GM12878 (cell line): ENCODE measurements around the gene DIAPH3. TPM values are rescaled to one million over a fixed set of nuclear protein-coding genes. Genes with fewer than 3 reads are reported as not detected.

Experiments used
- ATAC-seq: fragments of 200-7000 bp; cut with Tn5 transposase; 3 replicates; pipeline ENCODE4 v1.9.1; 2020; ENCODE audit warnings: mild to moderate bottlenecking, moderate library complexity
- BruUV-seq: library from RNA; stranded (reverse); fragments of 400-500 nt; replicated peaks from 2 replicates; lab custom pipeline; 2021; lab: Mats Ljungman, UMichigan
- CTCF ChIA-PET: fragments of 300-600 bp; sonication (Branson Sonifier 250); formaldehyde crosslinking; extraction: SDS; loops from one replicate; lab custom pipeline; 2021; ENCODE audit warnings: inconsistent platforms; lab: Yijun Ruan, JAX
- POLR2A ChIA-PET: fragments of 350-600 bp; formaldehyde crosslinking; extraction: SDS; loops from one replicate; lab custom pipeline; 2021; ENCODE audit warnings: inconsistent platforms; lab: Charles Lee
- RAD21 ChIA-PET: fragments of 300-600 bp; sonication (Branson Sonifier 250); formaldehyde crosslinking; loops from one replicate; lab custom pipeline; 2023; ENCODE audit warnings: antibody characterized with exemption; ENCODE audit not compliant: unreplicated experiment; lab: Charles Lee
- SMC1A ChIA-PET: fragments of 300-600 bp; sonication (Branson Sonifier 250); formaldehyde crosslinking; loops from one replicate; lab custom pipeline; 2023; ENCODE audit not compliant: unreplicated experiment, uncharacterized antibody; lab: Charles Lee
- DNase-seq: peaks from one replicate; pipeline ENCODE4 v3.0.0-alpha.2; 2011; ENCODE audit warnings: low read depth, low spot score
- FAIRE-seq: peaks from 3 replicates; lab custom pipeline; 2011; peaks lifted over from hg19 to GRCh38; lab: Jason Lieb, UNC
- H2AFZ ChIP-seq: 2 replicates; pipeline ENCODE4 v1.6.0; 2011; ENCODE audit warnings: low read depth, low read length, control low read depth; ENCODE audit not compliant: control insufficient read depth
- H3K27ac ChIP-seq: 2 replicates; pipeline ENCODE4 v1.5.1; 2011; ENCODE audit warnings: control low read depth; ENCODE audit not compliant: control insufficient read depth, insufficient read depth
- H3K27me3 ChIP-seq, 2 experiments: replicated peaks in 1 of 2; 2 replicates each; pipeline versions ENCODE4 v1.6.0 to v1.6.1; 2011; ENCODE audit warnings: low read length in 1 of 2; ENCODE audit not compliant: control insufficient read depth in 2 of 2, insufficient read depth in 2 of 2
- H3K36me3 ChIP-seq, 2 experiments: 2 replicates each; pipeline ENCODE4 v1.5.1; 2011; ENCODE audit warnings: low read length in 1 of 2; ENCODE audit not compliant: control insufficient read depth in 2 of 2, insufficient read depth in 2 of 2
- H3K4me1 ChIP-seq: 2 replicates; pipeline ENCODE4 v1.6.1; 2011; ENCODE audit warnings: mild to moderate bottlenecking, low read length, moderate library complexity, mixed read lengths; ENCODE audit not compliant: control insufficient read depth, insufficient read depth
- H3K4me2 ChIP-seq: 2 replicates; pipeline ENCODE4 v1.6.0; 2011; ENCODE audit warnings: control low read depth; ENCODE audit not compliant: control insufficient read depth, insufficient read depth
- H3K4me3 ChIP-seq: fragments of 200-600 bp; sonication (generic); 2 replicates; pipeline ENCODE4 v1.5.1; 2016
- H3K79me2 ChIP-seq: 2 replicates; pipeline ENCODE4 v1.6.0; 2011; ENCODE audit warnings: low read length; ENCODE audit not compliant: control insufficient read depth, insufficient read depth
- H3K9ac ChIP-seq: 2 replicates; pipeline ENCODE4 v1.8.0; 2011; ENCODE audit warnings: low read length, control low read depth, mixed read lengths; ENCODE audit not compliant: control insufficient read depth, insufficient read depth
- H3K9me3 ChIP-seq: replicated peaks from 3 replicates; pipeline ENCODE4 v1.5.1; 2011; ENCODE audit warnings: mild to moderate bottlenecking, low read length; ENCODE audit not compliant: control insufficient read depth, insufficient read depth
- H4K20me1 ChIP-seq: 2 replicates; pipeline ENCODE4 v1.6.0; 2011; ENCODE audit not compliant: control insufficient read depth, insufficient read depth
- ASH2L ChIP-seq: fragments of 300-600, 200-600 bp; sonication (generic); IDR thresholded peaks from 2 replicates; pipeline ENCODE4 v1.6.1; 2017; ENCODE audit warnings: low read depth, mild to moderate bottlenecking, borderline replicate concordance
- BMI1 ChIP-seq: fragments of 450-650 bp; IDR thresholded peaks from 2 replicates; pipeline ENCODE4 v1.6.1; 2016; ENCODE audit warnings: mild to moderate bottlenecking, moderate library complexity, borderline replicate concordance
- FOXM1 ChIP-seq: IDR thresholded peaks from 2 replicates; pipeline ENCODE4 v1.6.1; 2012; ENCODE audit warnings: low read depth, mild to moderate bottlenecking, inconsistent platforms, low read length, moderate library complexity
- GABPA ChIP-seq: IDR thresholded peaks from 2 replicates; pipeline ENCODE4 v1.6.1; 2014; ENCODE audit warnings: antibody characterized with exemption, low read depth, mild to moderate bottlenecking, inconsistent platforms
- MEF2A ChIP-seq: IDR thresholded peaks from 2 replicates; pipeline ENCODE4 v1.6.1; 2011; ENCODE audit warnings: low read depth, mild to moderate bottlenecking, low read length, moderate library complexity; ENCODE audit not compliant: insufficient read depth
- MXI1 ChIP-seq: fragments of 150-350 bp; IDR thresholded peaks from 2 replicates; pipeline ENCODE4 v1.6.1; 2011; ENCODE audit warnings: low read depth, mild to moderate bottlenecking, inconsistent platforms, low read length, improper control_type of control experiment
- NFYA ChIP-seq: IDR thresholded peaks from 2 replicates; pipeline ENCODE4 v1.6.1; 2011; ENCODE audit warnings: low read depth, mild to moderate bottlenecking, low read length, improper control_type of control experiment, borderline replicate concordance
- RAD51 ChIP-seq: fragments of 450-650 bp; IDR thresholded peaks from 2 replicates; pipeline ENCODE4 v1.6.1; 2016; ENCODE audit warnings: moderate library complexity, mild to moderate bottlenecking, inconsistent platforms
- RELA ChIP-seq: fragments of 450-650 bp; IDR thresholded peaks from 2 replicates; pipeline ENCODE4 v1.8.0; 2014; ENCODE audit warnings: borderline replicate concordance; ENCODE audit not compliant: partially characterized antibody
- SMC3 ChIP-seq: IDR thresholded peaks from 2 replicates; pipeline ENCODE4 v1.6.1; 2011; ENCODE audit warnings: low read length, improper control_type of control experiment, borderline replicate concordance
- SREBF1 ChIP-seq: IDR thresholded peaks from 2 replicates; pipeline ENCODE4 v1.6.1; 2012; ENCODE audit warnings: mild to moderate bottlenecking, low read length
- SREBF2 ChIP-seq: IDR thresholded peaks from 2 replicates; pipeline ENCODE4 v1.6.1; 2012; ENCODE audit warnings: mild to moderate bottlenecking, low read length
- STAT1 ChIP-seq: fragments of 450-650 bp; conservative IDR thresholded peaks from 2 replicates; pipeline ENCODE4 v1.6.1; 2014; ENCODE audit warnings: antibody characterized with exemption, mild to moderate bottlenecking
- ZNF622 ChIP-seq: fragments of 450-650 bp; IDR thresholded peaks from 2 replicates; pipeline ENCODE4 v1.6.1; 2017; ENCODE audit warnings: mild to moderate bottlenecking, inconsistent platforms
- ZSCAN29 ChIP-seq: fragments of 450-650 bp; IDR thresholded peaks from 2 replicates; pipeline ENCODE4 v1.6.1; 2017; ENCODE audit warnings: mild to moderate bottlenecking, moderate library complexity
- ZZZ3 ChIP-seq: IDR thresholded peaks from 2 replicates; pipeline ENCODE4 v1.6.1; 2011; ENCODE audit warnings: low read depth; ENCODE audit not compliant: control insufficient read depth, insufficient read length
- WGBS: methylation state at CpG from one replicate; pipeline ENCODE4 v1.1.6; 2016; ENCODE audit warnings: low lambda C conversion rate; ENCODE audit not compliant: insufficient replicate concordance, insufficient coverage; ENCODE audit errors: missing lambda C conversion rate; 5-methylcytosine and 5-hydroxymethylcytosine counted together
- in situ Hi-C: fragments of 300-500 bp; cut with MboI; formaldehyde crosslinking; loops from 9 replicates; pipeline ENCODE4 v1.14.3; 2018; ENCODE audit warnings: mixed read lengths
- intact Hi-C: fragments of 100-400 bp; cut with micrococcal nuclease; formaldehyde crosslinking; loops from one replicate; pipeline ENCODE4 v1.14.2; 2022; ENCODE audit not compliant: unreplicated experiment
- polyA plus RNA-seq, 11 experiments: library from polyadenylated mRNA; depleted of rRNA in 4 of 11; unstranded in 6 of 11; stranded (reverse) in 5 of 11; fragments of >200 nt; fragmentation: Nextera tagmentation in 4 of 11; fragmentation: Illumina TruSeq in 1 of 11; extraction: Ambion mirVana in 4 of 11; extraction: Trizol in 1 of 11; gene quantifications; 1 replicate in 1 of 11; 2 replicates in 10 of 11; pipeline versions ENCODE4 v1.2.1 to v1.2.3, GENCODE V29; 2011 to 2016; ENCODE audit warnings: inconsistent platforms in 2 of 11, missing spikeins in 2 of 11, low read depth in 1 of 11
- total RNA-seq, 4 experiments: library from RNA; depleted of rRNA in 3 of 4; stranded (reverse); fragments of >200 nt in 3 of 4; fragmentation: Illumina TruSeq in 1 of 4; extraction: Trizol in 1 of 4; gene quantifications; 2 replicates each; pipeline versions ENCODE4 v1.2.1 to v1.2.3, GENCODE V29; 2013 to 2021
- TF ChIP-seq, protein P1 (sequence below): IDR thresholded peaks from 2 replicates; pipeline ENCODE4 v1.6.1; 2012; ENCODE audit warnings: low read depth, low read length, improper control_type of control experiment
- TF ChIP-seq, protein P2 (sequence below): IDR thresholded peaks from 2 replicates; pipeline ENCODE4 v1.6.1; 2011; ENCODE audit warnings: borderline replicate concordance, low read depth, mild to moderate bottlenecking, moderate library complexity, mixed read lengths, low read length; ENCODE audit not compliant: insufficient read depth; ENCODE audit errors: extremely low read length

The DIAPH3 gene
- total and polyA plus RNA-seq, 10 of the 15 experiments (the other 5 are each of a cell fraction or from before 2014, with no cell fraction given), result 10.1 to 25.2 (median 15.4) TPM

DNA sequence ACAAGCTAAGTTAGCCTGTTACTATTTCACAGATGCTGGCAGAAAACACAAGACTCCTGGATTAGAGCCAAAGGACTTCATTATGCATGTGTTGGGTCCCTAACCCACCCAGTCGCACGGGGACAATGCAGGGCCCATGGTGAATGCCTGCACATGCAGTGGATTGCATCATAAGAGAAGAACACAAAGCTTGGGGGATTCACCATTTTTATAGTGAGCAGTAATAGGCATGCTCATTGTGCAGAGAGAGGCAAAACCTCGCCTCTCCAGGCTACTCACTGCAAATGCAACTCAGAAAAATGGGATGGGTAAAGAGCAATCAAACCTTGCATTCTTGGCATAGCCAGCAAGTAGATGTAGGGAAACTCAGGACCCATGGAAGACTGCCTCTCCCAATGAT is 115.8 kb downstream of the DIAPH3 start:
- H3K4me2 ChIP-seq, result no peak overlapping the region
- no peak overlapping the region for H3K9ac ChIP-seq
- no peak for DNase-seq
- no peaks in the 10 kb centered on the region for H3K9me3 ChIP-seq
- no peaks in the 10 kb centered on the region for H3K27me3 ChIP-seq
- WGBS, result 96% methylated on average over 3 of the region's 3 CpGs
- SMC1A ChIA-PET, result no interaction called here
- H2AFZ ChIP-seq, result no peak overlapping the region
- no peaks in the 10 kb centered on the region for H4K20me1 ChIP-seq
- POLR2A ChIA-PET, result no interaction called here
- in situ Hi-C loops, result no loop called here
- FAIRE-seq, result no peak
- H3K4me3 ChIP-seq, result no peak overlapping the region
- no TSS peak for BruUV-seq
- no peaks in the 10 kb centered on the region for H3K79me2 ChIP-seq
- no peaks in the 10 kb centered on the region for H3K4me1 ChIP-seq
- TF ChIP-seq NFYA (no peak), RAD51 (no peak), MXI1 (no peak), SMC3 (no peak), ZZZ3 (no peak)
- RAD21 ChIA-PET, result no interaction called here
- intact Hi-C loops, result no loop called here
- CTCF ChIA-PET, result no interaction called here
- H3K27ac ChIP-seq, result no peak overlapping the region
- H3K36me3 ChIP-seq, result no peaks in the 10 kb centered on the region
- ATAC-seq, result no peak; the same call in 2 of the 3 replicates

DNA sequence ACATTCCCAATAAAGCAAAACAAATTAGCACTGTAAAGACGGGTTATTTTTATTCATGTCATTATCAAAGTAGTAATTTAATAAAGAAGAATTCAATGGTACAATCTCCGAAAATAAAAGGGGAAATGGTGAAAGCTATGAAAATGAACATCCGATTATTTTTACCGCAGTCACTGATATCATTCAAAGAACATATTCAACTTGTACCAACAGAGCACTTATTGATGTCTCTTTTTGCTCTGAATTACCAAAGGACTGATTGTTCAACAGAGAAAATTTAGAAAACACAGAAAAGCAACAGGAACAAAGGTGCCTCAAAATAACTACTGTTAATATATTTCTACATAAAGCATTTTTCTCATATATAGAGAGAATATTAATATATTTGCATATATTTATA is 119.4 kb downstream of the DIAPH3 start:
- CTCF ChIA-PET, result no interaction called here
- SMC1A ChIA-PET, result no interaction called here
- no peaks in the 10 kb centered on the region for H3K79me2 ChIP-seq
- H3K4me1 ChIP-seq, result no peaks in the 10 kb centered on the region
- in situ Hi-C loops, result no loop called here
- H4K20me1 ChIP-seq, result no peaks in the 10 kb centered on the region
- no peaks in the 10 kb centered on the region for H3K27me3 ChIP-seq
- no peak overlapping the region for H3K4me2 ChIP-seq
- no peak overlapping the region for H3K9ac ChIP-seq
- H3K36me3 ChIP-seq, result no peaks in the 10 kb centered on the region
- no TSS peak for BruUV-seq
- POLR2A ChIA-PET, result no interaction called here
- no peak overlapping the region for H3K4me3 ChIP-seq
- 97% methylated on average over 4 of the region's 4 CpGs for WGBS
- no peak overlapping the region for H3K27ac ChIP-seq
- DNase-seq, result no peak
- no peaks in the 10 kb centered on the region for H3K9me3 ChIP-seq
- H2AFZ ChIP-seq, result no peak overlapping the region
- no peak for FAIRE-seq
- RAD21 ChIA-PET, result no interaction called here
- intact Hi-C loops, result no loop called here
- no peak for ATAC-seq
- TF ChIP-seq GABPA (no peak), MEF2A (no peak), ZNF622 (no peak), ASH2L (no peak), BMI1 (no peak), STAT1 (no peak), SREBF2 (no peak), SREBF1 (no peak), FOXM1 (no peak), MXI1 (no peak), ZSCAN29 (no peak), RELA (no peak)
- TF ChIP-seq, protein P1, sequence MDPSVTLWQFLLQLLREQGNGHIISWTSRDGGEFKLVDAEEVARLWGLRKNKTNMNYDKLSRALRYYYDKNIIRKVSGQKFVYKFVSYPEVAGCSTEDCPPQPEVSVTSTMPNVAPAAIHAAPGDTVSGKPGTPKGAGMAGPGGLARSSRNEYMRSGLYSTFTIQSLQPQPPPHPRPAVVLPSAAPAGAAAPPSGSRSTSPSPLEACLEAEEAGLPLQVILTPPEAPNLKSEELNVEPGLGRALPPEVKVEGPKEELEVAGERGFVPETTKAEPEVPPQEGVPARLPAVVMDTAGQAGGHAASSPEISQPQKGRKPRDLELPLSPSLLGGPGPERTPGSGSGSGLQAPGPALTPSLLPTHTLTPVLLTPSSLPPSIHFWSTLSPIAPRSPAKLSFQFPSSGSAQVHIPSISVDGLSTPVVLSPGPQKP, result no peak
- TF ChIP-seq, protein P2, sequence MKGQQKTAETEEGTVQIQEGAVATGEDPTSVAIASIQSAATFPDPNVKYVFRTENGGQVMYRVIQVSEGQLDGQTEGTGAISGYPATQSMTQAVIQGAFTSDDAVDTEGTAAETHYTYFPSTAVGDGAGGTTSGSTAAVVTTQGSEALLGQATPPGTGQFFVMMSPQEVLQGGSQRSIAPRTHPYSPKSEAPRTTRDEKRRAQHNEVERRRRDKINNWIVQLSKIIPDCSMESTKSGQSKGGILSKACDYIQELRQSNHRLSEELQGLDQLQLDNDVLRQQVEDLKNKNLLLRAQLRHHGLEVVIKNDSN, result no peak
